Esophagus squamous epithelium (tissue), 4 donors: ENCODE results near the gene ZNF407.

Source experiments
- CTCF ChIP-seq, 6 experiments: fragments of 450-650 bp in 4 of 6; fragments of 200-600 bp in 2 of 6; sonication (generic) in 2 of 6; IDR thresholded peaks; one replicate each; pipeline ENCODE4 v1.5.1; 2016 to 2019; ENCODE audit warnings: antibody characterized with exemption in 6 of 6, mild to moderate bottlenecking in 4 of 6, moderate library complexity in 4 of 6
- POLR2A ChIP-seq, 4 donors: fragments of 450-650 bp; IDR thresholded peaks; one replicate each; pipeline ENCODE4 v1.6.1; 2017; ENCODE audit warnings: antibody characterized with exemption in 4 of 4, mild to moderate bottlenecking in 4 of 4, moderate library complexity in 3 of 4

GRCh38 chr18:74914052-74914591 is 316.5 kb downstream of the ZNF407 start:
- TF ChIP-seq POLR2A (IDR thresholded peaks at IDR 0.05) (no peak), CTCF (IDR thresholded peaks at IDR 0.05) (no peak)
